IMR-90 (cell line): ENCODE data around the gene RGS12. TPM values are rescaled to one million over a fixed set of nuclear protein-coding genes. Genes with fewer than 3 reads are reported as not detected.

ENCODE experiments used
- ATAC-seq: fragments of 200-7000 bp; cut with Tn5 transposase; 2 replicates; pipeline ENCODE4 v1.9.1; 2020; ENCODE audit warnings: low read depth, mild to moderate bottlenecking, moderate library complexity
- BruUV-seq: library from RNA; stranded (reverse); fragments of 400-500 nt; replicated peaks from 2 replicates; lab custom pipeline; 2021; lab: Mats Ljungman, UMichigan
- CTCF ChIA-PET: fragments of 300-600 bp; formaldehyde crosslinking; extraction: SDS; loops from one replicate; lab custom pipeline; 2021; ENCODE audit warnings: antibody characterized with exemption; lab: Yijun Ruan, JAX
- POLR2A ChIA-PET: fragments of 300-600 bp; sonication (Branson Sonifier 250); formaldehyde crosslinking; loops from one replicate; lab custom pipeline; 2022; ENCODE audit warnings: antibody characterized with exemption; ENCODE audit not compliant: unreplicated experiment; lab: Charles Lee
- DNase-seq: peaks from one replicate; pipeline ENCODE4 v3.0.0; 2013
- H2AFZ ChIP-seq: replicated peaks from 2 replicates; pipeline ENCODE3; 2013; ENCODE audit warnings: low read length, mild to moderate bottlenecking; ENCODE audit not compliant: poor library complexity
- H2AK5ac ChIP-seq: 2 replicates; pipeline ENCODE4 v1.6.1; 2013; ENCODE audit warnings: low read depth, low read length, inconsistent platforms
- H2AK9ac ChIP-seq: replicated peaks from 2 replicates; pipeline ENCODE3; 2013; ENCODE audit warnings: mild to moderate bottlenecking, low read depth, low read length, moderate library complexity; ENCODE audit not compliant: poor library complexity
- H2BK120ac ChIP-seq: 2 replicates; pipeline ENCODE4 v1.6.1; 2013; ENCODE audit warnings: low read depth, low read length, inconsistent platforms
- H2BK15ac ChIP-seq: 3 replicates; pipeline ENCODE4 v1.6.1; 2013; ENCODE audit warnings: low read depth, low read length, inconsistent platforms
- H2BK20ac ChIP-seq: 2 replicates; pipeline ENCODE4 v1.6.1; 2013; ENCODE audit warnings: low read depth, mild to moderate bottlenecking, inconsistent platforms, low read length, moderate library complexity
- H2BK5ac ChIP-seq: 2 replicates; pipeline ENCODE4 v1.6.1; 2013; ENCODE audit warnings: mild to moderate bottlenecking, low read depth, low read length, inconsistent platforms; ENCODE audit not compliant: poor library complexity, severe bottlenecking
- H3K14ac ChIP-seq: replicated peaks from 2 replicates; pipeline ENCODE4 v1.6.1; 2013; ENCODE audit warnings: low read depth, low read length, inconsistent platforms
- H3K18ac ChIP-seq: 2 replicates; pipeline ENCODE4 v1.6.1; 2013; ENCODE audit warnings: low read depth, low read length, control low read depth
- H3K23ac ChIP-seq: 2 replicates; pipeline ENCODE4 v1.6.1; 2013; ENCODE audit warnings: low read depth, low read length, inconsistent platforms
- H3K27ac ChIP-seq: 2 replicates; pipeline ENCODE4 v1.5.1; 2013; ENCODE audit warnings: mild to moderate bottlenecking, control low read depth, low read length; ENCODE audit not compliant: insufficient read depth
- H3K27me3 ChIP-seq: 2 replicates; pipeline ENCODE4 v1.6.1; 2013; ENCODE audit warnings: low read length; ENCODE audit not compliant: control insufficient read depth, insufficient read depth
- H3K36me3 ChIP-seq: 2 replicates; pipeline ENCODE4 v1.6.1; 2013; ENCODE audit warnings: low read length, mixed read lengths; ENCODE audit not compliant: control insufficient read depth, insufficient read depth
- H3K4ac ChIP-seq: 2 replicates; pipeline ENCODE4 v1.6.1; 2013; ENCODE audit warnings: low read depth, low read length, inconsistent platforms
- H3K4me1 ChIP-seq: 2 replicates; pipeline ENCODE4 v1.6.1; 2013; ENCODE audit warnings: low read length, mixed read lengths; ENCODE audit not compliant: control insufficient read depth, insufficient read depth
- H3K4me2 ChIP-seq: 2 replicates; pipeline ENCODE4 v1.6.1; 2013; ENCODE audit warnings: low read depth, mild to moderate bottlenecking, control low read depth, low read length, moderate library complexity
- H3K4me3 ChIP-seq: 2 replicates; pipeline ENCODE4 v1.5.1; 2013; ENCODE audit warnings: low read depth, mild to moderate bottlenecking, control low read depth, low read length, moderate library complexity; ENCODE audit not compliant: insufficient read depth
- H3K56ac ChIP-seq: 2 replicates; pipeline ENCODE4 v1.6.1; 2013; ENCODE audit warnings: low read length, inconsistent platforms; ENCODE audit not compliant: insufficient read depth; ENCODE audit errors: extremely low read depth
- H3K79me1 ChIP-seq, 2 experiments: 2 replicates each; pipeline ENCODE4 v1.6.1; 2013; ENCODE audit warnings: low read length in 2 of 2, inconsistent platforms in 1 of 2, low read depth in 1 of 2
- H3K9ac ChIP-seq: 2 replicates; pipeline ENCODE4 v1.6.1; 2013; ENCODE audit warnings: low read depth, low read length, control low read depth
- H3K9me1 ChIP-seq: 2 replicates; pipeline ENCODE4 v1.6.1; 2013; ENCODE audit warnings: low read length, inconsistent platforms; ENCODE audit not compliant: insufficient read depth
- H3K9me3 ChIP-seq: 2 replicates; pipeline ENCODE4 v1.6.1; 2013; ENCODE audit warnings: low read length; ENCODE audit not compliant: control insufficient read depth, insufficient read depth
- H4K20me1 ChIP-seq: 2 replicates; pipeline ENCODE4 v1.6.1; 2013; ENCODE audit warnings: low read length, inconsistent platforms; ENCODE audit not compliant: insufficient read depth
- H4K5ac ChIP-seq: 2 replicates; pipeline ENCODE4 v1.6.1; 2013; ENCODE audit warnings: mild to moderate bottlenecking, low read depth, low read length, control low read depth
- H4K8ac ChIP-seq, 2 experiments: 2 replicates each; pipeline ENCODE4 v1.6.1; 2013; ENCODE audit warnings: low read depth in 2 of 2, low read length in 2 of 2, control low read depth in 1 of 2, inconsistent platforms in 1 of 2
- H4K91ac ChIP-seq: 2 replicates; pipeline ENCODE4 v1.6.1; 2013; ENCODE audit warnings: low read depth, low read length, inconsistent platforms; ENCODE audit not compliant: insufficient read depth
- BHLHE40 ChIP-seq: fragments of 150-350 bp; IDR thresholded peaks from 2 replicates; pipeline ENCODE4 v1.6.1; 2016; ENCODE audit warnings: mild to moderate bottlenecking, low read depth, low read length
- RAD21 ChIP-seq: IDR thresholded peaks from 2 replicates; pipeline ENCODE4 v1.6.1; 2012; ENCODE audit warnings: low read length, improper control_type of control experiment
- WGBS, 2 experiments: methylation state at CpG; one replicate each; pipeline versions ENCODE4 v1.1.5 to v1.1.7; 2013; ENCODE audit warnings: missing lambda C conversion rate in 2 of 2; ENCODE audit not compliant: insufficient read length in 1 of 2; ENCODE audit errors: extremely low coverage in 2 of 2; 5-methylcytosine and 5-hydroxymethylcytosine counted together
- dilution Hi-C: fragments of 300-500 bp; cut with HindIII; formaldehyde crosslinking; loops from one replicate; pipeline ENCODE4 v1.14.3; 2018; ENCODE audit warnings: low sequenced_read_pairs; ENCODE audit not compliant: unreplicated experiment
- in situ Hi-C: fragments of 300-500 bp; cut with MboI; formaldehyde crosslinking; loops from 3 replicates; pipeline ENCODE4 v1.14.3; 2019; ENCODE audit warnings: low sequenced_read_pairs, inconsistent platforms, mixed read lengths
- intact Hi-C: fragments of 100-400 bp; cut with micrococcal nuclease; formaldehyde crosslinking; loops from 2 replicates; pipeline ENCODE4 v1.10.0; 2022
- polyA plus RNA-seq, 3 experiments: library from polyadenylated mRNA; depleted of rRNA; stranded (reverse); fragments of >200 nt; gene quantifications; 2 replicates each; pipeline ENCODE4 v1.2.3, GENCODE V29; 2012; ENCODE audit warnings: low replicate concordance in 1 of 3
- total RNA-seq: library from RNA; depleted of rRNA; stranded (reverse); fragments of >200 nt; gene quantifications from 2 replicates; pipeline ENCODE4 v1.2.3, GENCODE V29; 2012

The RGS12 gene
- total and polyA plus RNA-seq, 2 of the 4 experiments (the other 2 are of a cell fraction), result 11.8 to 12.0 TPM

GRCh38 chr4:3291969-3292570 is 751 bp upstream of the RGS12 start:
- Histone ChIP-seq H2BK15ac (no peak overlapping the region; the same call in 2 of the 3 replicates), H2AK5ac (no peak overlapping the region), H3K4ac (peak overlapping the region; percentile 69), H4K8ac (peak overlapping the region; percentile 72 to 73; a peak in 3 of 4 replicates), H2BK120ac (no peak overlapping the region), H3K9me3 (no peaks in the 10 kb centered on the region), H3K9ac (peak overlapping the region; percentile 76), H3K4me3 (peak overlapping the region; percentile 95), H2BK5ac (peak overlapping the region; percentile 74), H3K18ac (no peak overlapping the region), H3K4me2 (peak overlapping the region; percentile 71), H3K14ac (peak overlapping the region; percentile 65; the same call in 1 of the 2 replicates), H3K79me1 (peaks cover 22 to 41% of the 10 kb centered on the region in 2 experiments), H4K91ac (no peak overlapping the region; the same call in none of the 2 replicates), H3K4me1 (peaks cover 19% of the 10 kb centered on the region), H3K23ac (peak overlapping the region; percentile 84; the same call in 1 of the 2 replicates), H4K20me1 (peaks cover 15% of the 10 kb centered on the region; the same call in 1 of the 2 replicates), H3K56ac (peak overlapping the region; percentile 51), H3K9me1 (peaks cover 7% of the 10 kb centered on the region; the same call in 1 of the 2 replicates), H2AFZ (peak overlapping the region; percentile 99), H3K36me3 (no peaks in the 10 kb centered on the region), H4K5ac (no peak overlapping the region), H3K27me3 (peaks cover 2% of the 10 kb centered on the region; the same call in 1 of the 2 replicates), H2BK20ac (no peak overlapping the region), H2AK9ac (peak overlapping the region; percentile 87), H3K27ac (peak overlapping the region; percentile 84)
- in situ Hi-C loops (no loop called here), dilution Hi-C loops (no loop called here), intact Hi-C loops (loop anchor here (5.0 kb wide), 1 partner anchor 145 kb away; no protein-coding TSS in a partner anchor)
- 1% methylated on average over 27 of the region's 60 CpGs; no CpG with 5 or more reads in 1 of the 2 experiments for WGBS, 2 experiments
- CTCF ChIA-PET, result no interaction called here
- no TSS peak for BruUV-seq
- DNase-seq (no peak), ATAC-seq (peak; percentile 43)
- POLR2A ChIA-PET, result no interaction called here
- no peak for TF ChIP-seq RAD21
- peak; percentile 25; the same call in 1 of the 2 replicates for TF ChIP-seq BHLHE40
